ENCODE data around the gene DDX39B.
"Not testable (repeated sequence)": the region's sequence is repeated elsewhere in the genome, so short reads cannot be mapped to it uniquely, and the experiment has no call there.

DDX39B gene

DNA sequence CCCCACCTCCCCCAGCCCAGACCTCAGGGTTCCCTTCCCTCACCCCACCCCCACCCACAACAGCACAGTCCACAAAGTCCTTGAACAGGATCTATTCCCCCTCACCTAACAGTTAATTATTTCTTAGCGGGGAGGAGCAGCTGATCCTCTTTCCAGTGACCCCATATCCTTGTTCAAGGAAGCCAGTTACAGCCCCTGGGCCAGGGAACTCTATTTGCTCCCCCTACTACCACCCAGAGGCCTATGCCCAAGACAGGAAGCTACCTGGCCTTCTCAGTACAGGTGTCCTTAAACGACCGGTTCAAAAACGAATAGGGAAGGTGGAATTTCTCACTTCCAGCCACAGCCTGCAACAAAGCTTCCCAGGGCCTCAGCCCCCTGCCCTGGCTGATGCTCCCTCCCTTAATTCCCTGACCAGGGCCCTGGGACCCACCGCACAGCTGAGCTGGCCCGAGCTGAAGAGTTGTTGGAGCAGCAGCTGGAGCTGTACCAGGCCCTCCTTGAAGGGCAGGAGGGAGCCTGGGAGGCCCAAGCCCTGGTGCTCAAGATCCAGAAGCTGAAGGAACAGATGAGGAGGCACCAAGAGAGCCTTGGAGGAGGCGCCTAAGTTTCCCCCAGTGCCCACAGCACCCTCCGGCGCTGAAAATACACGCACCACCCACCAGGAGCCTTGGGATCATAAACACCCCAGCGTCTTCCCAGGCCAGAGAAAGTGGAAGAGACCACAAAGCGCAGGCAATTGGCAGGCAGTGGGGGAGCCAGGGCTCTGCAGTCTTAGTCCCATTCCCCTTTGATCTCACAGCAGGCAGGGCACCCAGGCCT is 12.3 kb downstream of the DDX39B start:
- H3K4me1 ChIP-seq (ENCODE audit: control insufficient read depth, insufficient read depth, low read length, poor library complexity, severe bottlenecking): no peaks in the 10 kb centered on the region
- no peaks in the 10 kb centered on the region for H3K9me3 ChIP-seq (ENCODE audit: control insufficient read depth, low read length)
- peaks cover 50% of the 10 kb centered on the region for H3K36me3 ChIP-seq (ENCODE audit: control insufficient read depth, insufficient read depth, low read length)
- no peaks in the 10 kb centered on the region for H3K27me3 ChIP-seq (replicated peaks; ENCODE audit: control insufficient read depth, insufficient read depth, low read length, poor library complexity, severe bottlenecking)
- H3K4me3 ChIP-seq (ENCODE audit: insufficient read depth, low read depth, low read length, poor library complexity, severe bottlenecking): no peak overlapping the region
- no peak for DNase-seq
- H3K27ac ChIP-seq (ENCODE audit: insufficient read depth, low read length, poor library complexity, severe bottlenecking): peak overlapping the region; percentile 7

DNA sequence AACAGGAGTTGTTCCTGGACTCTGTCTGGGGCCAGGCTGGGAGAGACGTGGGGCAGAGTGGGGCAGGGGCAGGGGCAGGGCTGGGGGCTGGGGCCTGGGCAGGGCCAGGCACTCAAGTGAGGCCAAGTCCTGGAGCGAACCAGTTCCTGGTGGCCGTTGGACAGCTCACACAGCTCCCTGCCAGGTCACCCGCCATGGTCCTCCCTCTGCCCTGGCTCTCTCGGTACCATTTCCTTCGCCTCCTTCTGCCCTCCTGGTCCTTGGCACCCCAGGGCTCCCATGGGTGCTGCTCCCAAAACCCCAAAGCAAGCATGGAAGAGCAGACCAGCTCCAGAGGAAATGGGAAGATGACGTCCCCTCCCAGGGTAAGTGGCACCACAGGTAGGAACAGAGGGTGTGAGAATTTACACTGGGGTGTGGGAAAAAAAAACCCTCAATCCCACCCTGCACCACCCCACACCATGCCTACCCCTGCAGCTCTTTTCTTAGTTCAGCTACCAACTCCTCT is 12.9 kb downstream of the DDX39B start, which contains the start of gene MCCD1:
Gene MCCD1, plus strand, starts transcription at position 142 of the 508 bp plus-strand sequence. Its CDS starts 53 bp downstream, at position 195.
- Histone ChIP-seq H3K36me3 (ENCODE audit: control insufficient read depth, insufficient read depth, low read length) (peaks cover 44% of the 10 kb centered on the region), H3K4me3 (ENCODE audit: insufficient read depth, low read depth, low read length, poor library complexity, severe bottlenecking) (no peak within 1 kb of the TSS), H3K4me1 (ENCODE audit: control insufficient read depth, insufficient read depth, low read length, poor library complexity, severe bottlenecking) (no peaks in the 10 kb centered on the region), H3K27me3 (replicated peaks; ENCODE audit: control insufficient read depth, insufficient read depth, low read length, poor library complexity, severe bottlenecking) (no peaks in the 10 kb centered on the region), H3K27ac (ENCODE audit: insufficient read depth, low read length, poor library complexity, severe bottlenecking) (peak within 1 kb of the TSS; percentile 7), H3K9me3 (ENCODE audit: control insufficient read depth, low read length) (no peaks in the 10 kb centered on the region)
- DNase-seq: no peak

DNA sequence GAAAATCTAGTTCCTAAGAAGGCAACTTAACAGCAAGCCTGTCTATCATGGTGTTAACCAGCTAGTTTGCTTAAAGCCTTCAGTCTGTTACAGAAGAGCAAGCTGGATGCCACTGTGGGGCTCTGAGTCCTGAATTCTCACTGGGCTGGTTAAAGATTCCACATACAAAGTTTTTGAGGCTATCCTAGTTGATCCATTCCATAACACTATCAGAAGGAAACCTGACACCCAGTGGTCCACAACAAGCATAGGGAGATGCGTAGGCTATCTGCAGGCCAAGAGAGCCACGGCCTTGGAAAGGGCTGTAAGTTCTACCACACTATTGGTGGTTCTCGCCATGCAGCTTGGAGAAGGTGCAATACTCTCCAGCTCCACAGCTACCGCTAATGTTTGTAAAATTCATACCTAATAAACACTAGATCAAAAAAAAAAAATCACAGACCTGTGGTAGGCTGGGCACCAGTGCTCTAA is 13.5 kb downstream of the DDX39B start:
- Histone ChIP-seq H3K4me1 (ENCODE audit: control insufficient read depth, insufficient read depth, low read length, poor library complexity, severe bottlenecking) (no peaks in the 10 kb centered on the region), H3K9me3 (ENCODE audit: control insufficient read depth, low read length) (no peaks in the 10 kb centered on the region), H3K4me3 (ENCODE audit: insufficient read depth, low read depth, low read length, poor library complexity, severe bottlenecking) (no peak overlapping the region), H3K27me3 (replicated peaks; ENCODE audit: control insufficient read depth, insufficient read depth, low read length, poor library complexity, severe bottlenecking) (no peaks in the 10 kb centered on the region), H3K27ac (ENCODE audit: insufficient read depth, low read length, poor library complexity, severe bottlenecking) (no peak overlapping the region), H3K36me3 (ENCODE audit: control insufficient read depth, insufficient read depth, low read length) (peaks cover 38% of the 10 kb centered on the region)
- DNase-seq: no peak

DNA sequence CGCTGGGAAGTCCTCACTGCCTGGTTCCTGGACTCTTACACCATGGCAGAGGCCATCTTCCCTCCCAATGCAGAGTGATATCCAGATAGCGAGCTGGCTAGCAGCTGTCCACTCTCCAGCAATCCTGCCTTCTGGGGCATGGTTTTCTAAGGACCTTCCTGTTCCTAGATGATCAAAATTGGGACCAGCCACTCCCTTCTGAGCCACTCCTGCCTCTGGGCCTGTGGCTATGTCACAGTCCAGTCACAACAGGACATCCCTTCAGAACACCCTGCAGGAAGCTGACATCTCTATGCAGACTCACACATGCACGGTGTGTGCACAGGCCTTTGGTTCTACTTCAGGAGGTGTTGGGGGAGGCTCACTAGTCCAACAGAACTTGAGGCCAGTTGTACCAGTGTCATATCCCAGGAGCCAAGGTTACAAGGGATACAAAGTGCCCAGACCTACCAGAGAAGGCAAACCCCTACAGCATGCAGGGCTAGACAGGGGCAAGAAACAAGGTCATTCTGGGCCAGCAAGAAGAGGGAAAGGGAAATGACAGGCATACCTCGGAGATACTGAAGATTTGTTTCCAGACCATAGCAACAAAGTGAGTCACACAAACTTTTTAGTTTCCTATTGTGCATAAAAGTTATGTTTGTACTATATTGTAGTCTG is 15.7 kb downstream of the DDX39B start:
- Histone ChIP-seq H3K27ac (ENCODE audit: insufficient read depth, low read length, poor library complexity, severe bottlenecking) (no peak overlapping the region), H3K36me3 (ENCODE audit: control insufficient read depth, insufficient read depth, low read length) (peaks cover 16% of the 10 kb centered on the region), H3K4me3 (ENCODE audit: insufficient read depth, low read depth, low read length, poor library complexity, severe bottlenecking) (no peak overlapping the region), H3K4me1 (ENCODE audit: control insufficient read depth, insufficient read depth, low read length, poor library complexity, severe bottlenecking) (no peaks in the 10 kb centered on the region), H3K27me3 (replicated peaks; ENCODE audit: control insufficient read depth, insufficient read depth, low read length, poor library complexity, severe bottlenecking) (no peaks in the 10 kb centered on the region), H3K9me3 (ENCODE audit: control insufficient read depth, low read length) (no peaks in the 10 kb centered on the region)
- DNase-seq: no peak

DNA sequence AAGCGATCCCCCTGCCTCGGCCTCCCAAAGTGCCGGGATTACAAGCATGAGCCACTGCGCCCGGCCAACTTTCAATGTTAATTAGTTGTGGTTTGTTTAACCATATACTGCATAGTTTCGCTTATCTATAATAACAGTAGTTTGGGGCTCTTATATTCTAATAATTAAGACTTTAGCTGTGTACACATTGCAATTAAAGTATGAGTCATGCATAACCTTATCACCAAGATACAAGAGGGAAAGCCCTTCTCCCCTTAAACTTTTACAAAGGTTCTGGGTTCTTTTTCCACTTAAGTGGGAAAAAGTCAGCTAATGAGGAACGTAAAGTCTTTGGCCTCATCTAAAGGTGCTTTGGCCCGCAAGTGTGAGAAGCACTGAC is 16.3 kb downstream of the DDX39B start:
- H3K4me1 ChIP-seq (ENCODE audit: control insufficient read depth, insufficient read depth, low read length, poor library complexity, severe bottlenecking): no peaks in the 10 kb centered on the region
- no peak for DNase-seq
- H3K4me3 ChIP-seq (ENCODE audit: insufficient read depth, low read depth, low read length, poor library complexity, severe bottlenecking): no peak overlapping the region
- no peak overlapping the region for H3K27ac ChIP-seq (ENCODE audit: insufficient read depth, low read length, poor library complexity, severe bottlenecking)
- H3K9me3 ChIP-seq (ENCODE audit: control insufficient read depth, low read length): no peaks in the 10 kb centered on the region
- H3K27me3 ChIP-seq (replicated peaks; ENCODE audit: control insufficient read depth, insufficient read depth, low read length, poor library complexity, severe bottlenecking): no peaks in the 10 kb centered on the region
- peaks cover 10% of the 10 kb centered on the region for H3K36me3 ChIP-seq (ENCODE audit: control insufficient read depth, insufficient read depth, low read length)

DNA sequence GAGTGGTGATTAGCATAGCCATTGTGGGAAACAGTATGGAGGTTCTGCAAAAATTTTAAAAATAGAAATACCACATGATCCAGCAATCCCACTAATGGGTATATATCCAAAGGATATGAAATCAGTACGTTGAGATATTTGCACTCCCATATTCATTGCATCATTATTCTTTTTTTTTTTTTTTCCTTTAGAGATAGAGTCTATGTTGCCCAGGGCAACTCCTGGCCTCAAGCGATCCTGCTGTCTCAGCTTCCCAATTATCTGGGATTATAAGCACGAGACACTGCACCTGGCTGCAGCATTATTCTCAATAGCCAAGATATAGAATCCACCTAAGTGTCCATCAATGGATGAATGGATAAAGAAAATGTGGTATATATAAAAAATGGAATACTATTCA is 20.0 kb downstream of the DDX39B start:
- DNase-seq: no peak
- no peaks in the 10 kb centered on the region for H3K4me1 ChIP-seq (ENCODE audit: control insufficient read depth, insufficient read depth, low read length, poor library complexity, severe bottlenecking)
- no peaks in the 10 kb centered on the region for H3K36me3 ChIP-seq (ENCODE audit: control insufficient read depth, insufficient read depth, low read length)

DNA sequence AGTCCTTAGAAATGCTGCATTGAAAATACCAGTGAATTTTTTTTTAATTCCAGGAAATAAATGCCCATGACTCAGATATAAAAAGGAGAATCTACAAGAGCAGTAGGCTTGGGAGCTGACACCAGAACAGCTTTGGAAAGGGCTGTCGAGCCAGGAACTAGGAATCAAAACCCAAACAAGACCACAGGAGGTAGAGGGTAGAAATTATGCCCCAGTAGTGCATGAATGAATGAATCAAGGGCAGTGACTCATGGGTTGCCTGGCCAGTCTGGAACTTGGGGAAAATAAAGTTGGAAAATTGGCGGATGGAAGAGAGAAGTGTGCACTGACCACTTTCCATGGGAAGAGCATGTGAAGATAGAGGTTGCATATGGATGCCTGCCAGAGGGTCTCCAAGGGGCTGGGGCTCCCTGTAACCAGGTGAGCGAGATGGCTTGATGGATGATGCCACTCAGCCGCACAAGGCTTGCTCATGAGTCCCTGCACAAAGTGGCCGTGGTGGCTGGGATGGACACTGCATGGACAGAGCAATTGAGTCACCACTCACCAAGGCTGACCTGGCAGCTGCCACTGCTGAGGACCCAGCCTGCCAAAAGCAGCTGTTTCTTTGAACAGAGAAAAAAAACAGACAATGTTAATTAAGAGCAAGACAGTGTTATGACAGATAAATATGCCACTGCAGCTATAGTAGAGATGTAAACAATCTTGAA is 28.2 kb downstream of the DDX39B start:
- H3K9me3 ChIP-seq (ENCODE audit: control insufficient read depth, low read length): no peaks in the 10 kb centered on the region
- peaks cover 21% of the 10 kb centered on the region for H3K36me3 ChIP-seq (ENCODE audit: control insufficient read depth, insufficient read depth, low read length)
- no peaks in the 10 kb centered on the region for H3K4me1 ChIP-seq (ENCODE audit: control insufficient read depth, insufficient read depth, low read length, poor library complexity, severe bottlenecking)
- no peak overlapping the region for H3K27ac ChIP-seq (ENCODE audit: insufficient read depth, low read length, poor library complexity, severe bottlenecking)
- no peaks in the 10 kb centered on the region for H3K27me3 ChIP-seq (replicated peaks; ENCODE audit: control insufficient read depth, insufficient read depth, low read length, poor library complexity, severe bottlenecking)
- no peak overlapping the region for H3K4me3 ChIP-seq (ENCODE audit: insufficient read depth, low read depth, low read length, poor library complexity, severe bottlenecking)
- no peak for DNase-seq

More for the DNA sequence above, 20.0 kb downstream of the DDX39B start:
- Histone ChIP-seq H3K27ac (ENCODE audit: insufficient read depth, low read length, poor library complexity, severe bottlenecking) (no peak overlapping the region), H3K9me3 (ENCODE audit: control insufficient read depth, low read length) (no peaks in the 10 kb centered on the region), H3K4me3 (ENCODE audit: insufficient read depth, low read depth, low read length, poor library complexity, severe bottlenecking) (no peak overlapping the region), H3K27me3 (replicated peaks; ENCODE audit: control insufficient read depth, insufficient read depth, low read length, poor library complexity, severe bottlenecking) (no peaks in the 10 kb centered on the region)

DNA sequence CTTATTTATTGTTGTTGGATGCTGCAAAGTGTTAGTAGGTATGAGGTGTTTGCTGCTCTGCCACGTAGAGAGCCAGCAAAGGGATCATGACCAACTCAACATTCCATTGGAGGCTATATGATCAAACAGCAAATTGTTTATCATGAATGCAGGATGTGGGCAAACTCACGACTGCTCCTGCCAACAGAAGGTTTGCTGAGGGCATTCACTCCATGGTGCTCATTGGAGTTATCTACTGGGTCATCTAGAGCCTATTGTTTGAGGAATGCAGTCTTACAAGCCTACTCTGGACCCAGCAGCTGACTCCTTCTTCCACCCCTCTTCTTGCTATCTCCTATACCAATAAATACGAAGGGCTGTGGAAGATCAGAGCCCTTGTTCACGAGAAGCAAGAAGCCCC is 31.8 kb downstream of the DDX39B start:
- H3K36me3 ChIP-seq (ENCODE audit: control insufficient read depth, insufficient read depth, low read length): peaks cover 50% of the 10 kb centered on the region
- H3K27me3 ChIP-seq (replicated peaks; ENCODE audit: control insufficient read depth, insufficient read depth, low read length, poor library complexity, severe bottlenecking): no peaks in the 10 kb centered on the region
- no peak overlapping the region for H3K27ac ChIP-seq (ENCODE audit: insufficient read depth, low read length, poor library complexity, severe bottlenecking)
- H3K9me3 ChIP-seq (ENCODE audit: control insufficient read depth, low read length): no peaks in the 10 kb centered on the region
- no peak for DNase-seq
- H3K4me3 ChIP-seq (ENCODE audit: insufficient read depth, low read depth, low read length, poor library complexity, severe bottlenecking): no peak overlapping the region
- no peaks in the 10 kb centered on the region for H3K4me1 ChIP-seq (ENCODE audit: control insufficient read depth, insufficient read depth, low read length, poor library complexity, severe bottlenecking)

DNA sequence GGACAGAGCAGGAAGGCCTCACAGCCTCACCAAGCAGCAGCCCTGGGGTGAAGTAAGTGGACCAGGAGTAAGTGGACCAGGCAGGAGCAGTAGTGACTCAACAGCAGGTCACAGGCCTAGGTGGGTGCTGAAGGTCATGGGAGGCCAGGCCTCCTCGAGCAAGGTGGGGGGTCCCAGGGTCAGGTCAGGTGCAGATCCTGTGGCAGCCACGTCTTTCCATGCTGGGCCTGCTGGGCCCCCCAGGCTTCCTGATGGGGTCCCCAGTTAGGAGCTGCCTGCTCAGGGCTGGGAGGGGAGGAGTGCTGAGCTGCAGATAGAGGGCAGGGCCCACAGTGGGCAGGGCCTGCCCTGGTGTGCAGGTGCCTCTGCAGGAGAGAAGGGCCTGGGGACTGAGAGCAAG is 32.8 kb downstream of the DDX39B start:
- not testable (repeated sequence) for H3K27me3 ChIP-seq (replicated peaks; ENCODE audit: control insufficient read depth, insufficient read depth, low read length, poor library complexity, severe bottlenecking); H3K27ac ChIP-seq (ENCODE audit: insufficient read depth, low read length, poor library complexity, severe bottlenecking); DNase-seq; H3K9me3 ChIP-seq (ENCODE audit: control insufficient read depth, low read length); H3K4me3 ChIP-seq (ENCODE audit: insufficient read depth, low read depth, low read length, poor library complexity, severe bottlenecking); H3K4me1 ChIP-seq (ENCODE audit: control insufficient read depth, insufficient read depth, low read length, poor library complexity, severe bottlenecking)
- peaks cover 50% of the 10 kb centered on the region for H3K36me3 ChIP-seq (ENCODE audit: control insufficient read depth, insufficient read depth, low read length)

All from effector memory CD4-positive, alpha-beta T cell (primary cell).